Fibroblast of gingiva (primary cell): ENCODE results near the gene SOD1.

ENCODE experiments used
- DNase-seq: peaks from one replicate; pipeline ENCODE4 v3.0.0-alpha.2; 2011; ENCODE audit warnings: low read depth

SOD1 gene

GRCh38 chr21:31684918-31685317 lies 25.4 kb downstream of the SOD1 start:
- no peak for DNase-seq

- no peak for DNase-seq
These were observed 26.9 kb downstream of the SOD1 start for GRCh38 chr21:31686272-31686915.

- no peak for DNase-seq
These were observed 27.6 kb downstream of the SOD1 start for GRCh38 chr21:31687108-31687507.

DNA sequence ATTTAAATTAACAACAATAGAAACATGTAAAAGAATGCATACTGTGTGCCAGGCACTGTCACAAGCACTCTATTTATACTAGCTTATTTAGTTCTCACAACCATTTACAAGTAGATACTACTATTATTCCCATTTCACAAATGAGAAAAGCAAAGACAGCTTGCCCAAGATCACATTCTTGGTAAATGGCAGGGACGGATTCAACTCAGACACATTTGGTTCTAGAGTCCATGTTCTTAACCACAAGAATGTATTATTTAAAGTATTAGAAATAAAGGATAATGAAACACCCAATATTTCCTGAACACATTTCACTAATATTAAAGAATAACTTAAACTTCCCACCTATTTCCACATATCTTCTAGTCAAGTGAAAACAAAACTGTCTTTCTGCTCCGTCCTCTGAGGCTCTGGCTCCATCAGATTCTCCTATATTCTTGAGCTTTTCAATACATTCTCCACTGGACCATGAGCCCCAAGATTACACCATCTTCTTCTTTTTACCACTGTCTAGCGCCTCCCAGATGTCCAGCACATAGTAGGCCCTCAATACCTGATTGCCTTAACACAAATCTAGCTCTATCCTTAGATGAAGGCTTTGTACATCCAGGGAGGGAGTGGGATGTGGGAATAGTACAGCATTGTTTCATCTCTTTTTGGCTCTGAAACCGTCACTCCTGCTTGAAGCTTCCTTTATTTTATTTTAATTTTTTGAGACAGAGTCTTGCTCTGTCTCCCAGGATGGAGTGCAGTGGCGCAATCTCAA lies 29.3 kb downstream of the SOD1 start:
- DNase-seq = peak; percentile 9

GRCh38 chr21:31693222-31693621 lies 33.7 kb downstream of the SOD1 start:
- DNase-seq = no peak

- DNase-seq = no peak
These were observed 36.9 kb downstream of the SOD1 start for GRCh38 chr21:31696424-31696823.

- DNase-seq = no peak
These were observed 39.0 kb downstream of the SOD1 start for GRCh38 chr21:31698461-31698860.

- no peak for DNase-seq
These were observed 40.5 kb downstream of the SOD1 start for GRCh38 chr21:31700040-31700439.

GRCh38 chr21:31706562-31706961 lies 47.1 kb downstream of the SOD1 start:
- DNase-seq = no peak

DNA sequence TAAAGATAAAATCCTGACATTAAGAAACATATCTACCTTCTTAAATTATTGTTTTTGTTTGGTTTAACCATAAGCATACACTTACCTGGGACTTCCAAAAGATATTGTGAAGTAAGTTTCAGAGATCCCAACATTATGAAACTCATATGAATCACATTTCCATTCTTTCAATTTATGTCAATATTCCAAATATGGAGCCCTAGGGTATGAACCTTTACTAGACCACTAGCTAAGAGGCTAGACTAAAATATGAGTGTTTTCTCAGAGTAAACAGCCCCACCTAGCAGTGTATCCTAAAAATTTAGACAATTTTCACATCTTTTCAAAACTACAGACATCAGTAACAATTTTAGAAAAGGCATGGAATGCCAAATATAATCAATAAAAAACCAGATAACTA lies 48.0 kb downstream of the SOD1 start:
- DNase-seq = no peak

- no peak for DNase-seq
These were observed 49.0 kb downstream of the SOD1 start for GRCh38 chr21:31708541-31708940.

- peak; percentile 95 for DNase-seq
These were observed 51.1 kb downstream of the SOD1 start for GRCh38 chr21:31710586-31710985.

DNA sequence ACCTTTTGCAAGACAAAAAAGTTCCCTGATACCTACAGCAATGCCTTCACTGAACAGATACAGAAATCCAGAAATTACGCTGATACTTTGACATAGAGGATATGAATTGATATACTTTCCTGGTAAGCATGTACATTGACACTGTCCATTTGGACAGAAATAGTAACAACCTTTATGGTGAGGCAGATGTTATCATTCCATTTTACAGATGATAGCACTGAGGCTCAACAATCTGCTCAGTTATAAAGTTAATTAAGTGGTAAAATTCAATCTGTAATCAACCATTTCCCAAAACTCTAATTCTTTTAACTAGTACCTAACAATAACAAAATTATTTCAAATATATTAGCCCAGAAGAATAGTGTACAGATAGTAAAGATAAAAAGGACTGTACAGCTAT lies 51.8 kb downstream of the SOD1 start:
- DNase-seq = no peak

GRCh38 chr21:31711745-31712285 lies 52.3 kb downstream of the SOD1 start:
- DNase-seq = no peak

DNA sequence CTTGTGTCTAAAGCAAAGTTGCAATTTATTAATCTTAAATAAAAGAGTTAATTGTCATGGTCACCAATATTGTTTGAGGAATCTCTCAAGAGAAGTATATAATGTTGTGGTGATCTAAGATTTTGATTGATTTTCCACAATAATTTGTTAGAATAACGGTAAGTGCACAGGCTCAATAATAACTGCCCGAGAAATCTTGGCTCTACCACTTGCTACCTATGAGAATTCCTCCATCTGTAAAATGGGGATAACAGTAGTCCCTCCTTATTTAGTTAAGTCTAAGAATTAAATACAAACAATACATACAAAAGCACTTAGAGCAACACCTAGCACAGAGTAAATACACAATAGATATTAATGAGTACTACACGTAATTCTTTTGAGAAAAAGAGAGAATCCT lies 53.6 kb downstream of the SOD1 start:
- DNase-seq = no peak

GRCh38 chr21:31713973-31714740 lies 54.7 kb downstream of the SOD1 start:
- no peak for DNase-seq

DNA sequence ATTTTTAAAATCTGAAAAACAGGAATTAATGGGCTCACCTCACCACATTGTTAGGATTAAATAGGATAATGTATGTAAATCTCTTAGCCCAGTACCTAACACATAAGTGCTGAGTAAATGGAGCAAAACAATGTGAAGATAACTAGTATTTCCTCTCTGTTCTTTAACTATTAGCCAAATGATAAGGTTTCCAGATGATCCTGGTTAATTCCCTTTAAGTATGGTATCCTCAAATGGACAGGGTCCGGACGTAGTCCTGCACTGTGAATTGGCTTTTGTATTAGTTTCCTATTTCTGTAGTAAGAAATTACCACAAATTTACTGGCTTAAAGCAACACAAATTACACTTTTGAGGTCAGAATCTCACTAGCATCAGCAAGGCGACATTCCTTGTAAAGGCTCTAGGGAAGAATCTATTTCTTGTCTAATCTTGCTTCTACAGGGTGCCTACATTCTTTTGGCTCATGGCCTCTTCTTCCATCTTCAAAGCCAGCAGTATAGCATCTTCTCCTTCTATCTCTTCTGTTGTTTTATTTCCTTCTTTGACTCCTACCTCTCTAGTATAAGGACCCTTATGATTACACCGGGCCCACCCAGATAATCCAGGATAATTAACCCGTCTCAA lies 55.4 kb downstream of the SOD1 start:
- no peak for DNase-seq

DNA sequence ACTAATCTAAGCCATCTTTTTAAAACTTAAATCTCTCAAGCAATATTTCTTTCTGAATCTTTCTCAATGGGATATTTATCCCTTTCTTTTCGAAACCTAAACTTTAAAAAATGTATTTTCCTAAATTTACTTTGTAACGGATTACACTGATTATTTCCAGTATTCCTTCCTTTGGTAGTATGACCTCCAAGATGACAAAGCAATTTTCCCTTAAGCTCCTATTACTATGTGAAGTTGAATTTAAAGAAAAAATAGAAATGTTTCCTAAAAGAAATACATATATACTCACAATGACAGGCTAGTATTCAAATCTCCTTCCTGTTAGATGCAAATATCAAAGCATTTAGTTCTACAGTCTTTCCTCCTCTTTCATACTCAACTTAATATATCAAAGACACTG lies 56.6 kb downstream of the SOD1 start:
- no peak for DNase-seq
